Neural cell (in vitro differentiated cells): ENCODE results near the gene LGR4. TPM values are rescaled to one million over a fixed set of nuclear protein-coding genes. Genes with fewer than 3 reads are reported as not detected.
A peak's percentile ranks its signal among the peaks of the same experiment; 100 is the strongest.

Experiments used
- H2AFZ ChIP-seq: fragments of 200-600, 300-800 bp; sonication (generic), shearing (Covaris generic); 2 replicates; pipeline ENCODE4 v1.6.0; 2014; ENCODE audit warnings: low read depth, mild to moderate bottlenecking, antibody characterized with exemption, low read length, moderate library complexity
- H3F3A ChIP-seq: fragments of 200-600 bp; shearing (Covaris generic); 2 replicates; pipeline ENCODE4 v1.6.1; 2016; ENCODE audit warnings: mild to moderate bottlenecking, moderate library complexity, mixed read lengths, antibody characterized with exemption, low read length; ENCODE audit not compliant: insufficient read depth, poor library complexity, severe bottlenecking
- H3K27ac ChIP-seq: fragments of 200-600, 300-800 bp; sonication (generic), shearing (Covaris generic); 2 replicates; pipeline ENCODE4 v1.5.1; 2014; ENCODE audit warnings: mild to moderate bottlenecking, low read length, moderate library complexity
- H3K27me3 ChIP-seq: fragments of 300-800, 200-600 bp; sonication (generic), shearing (Covaris generic); 2 replicates; pipeline ENCODE4 v1.6.0; 2014; ENCODE audit warnings: mild to moderate bottlenecking, low read depth, low read length, moderate library complexity; ENCODE audit not compliant: insufficient read depth
- H3K36me3 ChIP-seq: fragments of 300-800, 200-600 bp; sonication (generic), shearing (Covaris generic); 2 replicates; pipeline ENCODE4 v1.5.1; 2014; ENCODE audit warnings: mild to moderate bottlenecking, antibody characterized with exemption, low read length, moderate library complexity; ENCODE audit not compliant: insufficient read depth
- H3K4me2 ChIP-seq: fragments of 300-800, 200-600 bp; sonication (generic), shearing (Covaris generic); 2 replicates; pipeline ENCODE4 v1.6.0; 2014; ENCODE audit warnings: mild to moderate bottlenecking, low read length
- H3K4me3 ChIP-seq: fragments of 300-800, 200-600 bp; sonication (generic), shearing (Covaris generic); 2 replicates; pipeline ENCODE4 v1.5.1; 2014; ENCODE audit warnings: mild to moderate bottlenecking, low read length, moderate library complexity
- H3K79me2 ChIP-seq: fragments of 200-600 bp; shearing (Covaris generic); replicated peaks from 2 replicates; pipeline ENCODE4 v1.6.0; 2014; ENCODE audit warnings: mild to moderate bottlenecking, low read length, moderate library complexity; ENCODE audit not compliant: insufficient read depth
- H3K9ac ChIP-seq: fragments of 300-800, 200-600 bp; sonication (generic), shearing (Covaris generic); 2 replicates; pipeline ENCODE4 v1.6.1; 2016; ENCODE audit warnings: mild to moderate bottlenecking, low read length, mixed read lengths
- H3K9me2 ChIP-seq: fragments of 200-600 bp; shearing (Covaris generic); 2 replicates; pipeline ENCODE4 v1.6.1; 2016; ENCODE audit warnings: mild to moderate bottlenecking, low read length, mixed read lengths; ENCODE audit not compliant: insufficient read depth
- H3K9me3 ChIP-seq: fragments of 200-600, 300-800 bp; sonication (generic), shearing (Covaris generic); 2 replicates; pipeline ENCODE4 v1.6.1; 2016; ENCODE audit warnings: mild to moderate bottlenecking, mixed run types, low read length, moderate library complexity, mixed read lengths
- H4K20me1 ChIP-seq: fragments of 200-600 bp; shearing (Covaris generic); 2 replicates; pipeline ENCODE4 v1.6.1; 2016; ENCODE audit warnings: mild to moderate bottlenecking, mixed run types; ENCODE audit not compliant: insufficient read depth
- CTCF ChIP-seq: fragments of 450-650 bp; IDR thresholded peaks from 2 replicates; pipeline ENCODE4 v1.5.1; 2014; ENCODE audit warnings: antibody characterized with exemption, mild to moderate bottlenecking, moderate library complexity; ENCODE audit not compliant: poor library complexity, severe bottlenecking
- EP300 ChIP-seq: fragments of 450-650 bp; conservative IDR thresholded peaks from 2 replicates; pipeline ENCODE4 v1.6.1; 2014; ENCODE audit warnings: antibody characterized with exemption, mild to moderate bottlenecking, moderate library complexity; ENCODE audit not compliant: poor library complexity, severe bottlenecking
- EZH2 ChIP-seq: fragments of 200-600, 300-800 bp; shearing (Covaris generic), sonication (generic); IDR thresholded peaks from 2 replicates; pipeline ENCODE4 v1.6.1; 2014; ENCODE audit warnings: antibody characterized with exemption, low read length, borderline replicate concordance, mild to moderate bottlenecking; ENCODE audit not compliant: insufficient read depth, poor library complexity, severe bottlenecking
- MXI1 ChIP-seq: fragments of 450-650 bp; conservative IDR thresholded peaks from 2 replicates; pipeline ENCODE4 v1.6.1; 2014; ENCODE audit warnings: antibody characterized with exemption, mild to moderate bottlenecking; ENCODE audit not compliant: poor library complexity, severe bottlenecking
- POLR2AphosphoS5 ChIP-seq: IDR thresholded peaks from 2 replicates; pipeline ENCODE4 v1.6.1; 2012
- RAD21 ChIP-seq: fragments of 450-650 bp; conservative IDR thresholded peaks from 2 replicates; pipeline ENCODE4 v1.6.1; 2014; ENCODE audit warnings: antibody characterized with exemption, mild to moderate bottlenecking, moderate library complexity
- SMC3 ChIP-seq: fragments of 450-650 bp; conservative IDR thresholded peaks from 2 replicates; pipeline ENCODE4 v1.6.1; 2014; ENCODE audit warnings: antibody characterized with exemption, mild to moderate bottlenecking, moderate library complexity; ENCODE audit not compliant: poor library complexity
- TAF1 ChIP-seq: IDR thresholded peaks from 2 replicates; pipeline ENCODE4 v1.6.1; 2012; ENCODE audit warnings: low read depth
- polyA plus RNA-seq: library from polyadenylated mRNA; depleted of rRNA; stranded (reverse); fragments of >200 nt; gene quantifications from 2 replicates; pipeline ENCODE4 v1.2.3, GENCODE V29; 2014
- TF ChIP-seq, protein P1 (sequence below): IDR thresholded peaks from 2 replicates; pipeline ENCODE4 v1.6.1; 2012; ENCODE audit warnings: borderline replicate concordance

LGR4 gene
- polyA plus RNA-seq, 1 donor from 2014 or later = 11.2 TPM

DNA sequence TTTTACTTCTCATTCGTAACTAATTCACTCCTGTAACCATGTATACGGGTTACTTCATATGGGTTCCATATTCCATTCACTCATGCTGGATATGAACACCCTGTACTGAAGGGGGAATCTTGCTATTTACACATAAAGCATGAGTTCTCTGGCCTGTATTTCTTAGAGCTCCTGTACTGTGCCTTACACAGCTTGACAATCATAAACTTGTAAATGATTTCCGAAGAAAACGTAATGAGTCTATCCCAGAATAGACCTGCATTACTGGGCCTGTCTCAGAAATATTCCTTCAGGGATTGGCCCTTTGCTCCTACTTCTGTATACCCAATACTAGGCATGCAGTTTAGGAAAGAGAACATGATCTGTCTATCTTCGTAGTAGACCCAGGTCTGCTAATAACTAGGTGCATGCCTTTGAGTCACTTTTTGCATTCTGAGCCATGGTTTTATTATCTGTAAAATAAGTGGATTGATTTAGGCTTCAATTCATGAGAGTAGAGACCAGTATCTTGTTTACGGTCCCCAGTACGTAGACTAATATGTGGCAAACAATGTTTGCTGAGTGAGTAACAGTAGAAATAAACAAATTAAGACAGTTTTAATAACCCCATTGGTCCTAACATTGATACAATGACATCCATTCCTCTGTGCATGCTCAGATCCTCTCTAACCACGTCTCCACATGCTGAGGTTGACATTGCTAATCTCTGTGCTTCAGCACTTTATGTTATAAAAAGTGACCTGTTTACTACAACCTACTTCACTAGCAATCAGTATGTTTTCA, 110.8 kb downstream of the LGR4 start:
- peaks cover 3% of the 10 kb centered on the region for H3K79me2 ChIP-seq
- H3K9me3 ChIP-seq = no peaks in the 10 kb centered on the region
- no peak overlapping the region for H3K27ac ChIP-seq
- no peaks in the 10 kb centered on the region for H3K9me2 ChIP-seq
- H2AFZ ChIP-seq = peak overlapping the region; percentile 82
- no peaks in the 10 kb centered on the region for H3K36me3 ChIP-seq
- peak overlapping the region; percentile 71 for H3K4me2 ChIP-seq
- H4K20me1 ChIP-seq = no peaks in the 10 kb centered on the region
- H3K9ac ChIP-seq = peak overlapping the region; percentile 68
- no peaks in the 10 kb centered on the region for H3K27me3 ChIP-seq
- H3K4me3 ChIP-seq = peak overlapping the region; percentile 90
- H3F3A ChIP-seq = no peaks in the 10 kb centered on the region
- TF ChIP-seq RAD21 (no peak), MXI1 (no peak), CTCF (no peak), EP300 (no peak), EZH2 (no peak), TAF1 (no peak)

DNA sequence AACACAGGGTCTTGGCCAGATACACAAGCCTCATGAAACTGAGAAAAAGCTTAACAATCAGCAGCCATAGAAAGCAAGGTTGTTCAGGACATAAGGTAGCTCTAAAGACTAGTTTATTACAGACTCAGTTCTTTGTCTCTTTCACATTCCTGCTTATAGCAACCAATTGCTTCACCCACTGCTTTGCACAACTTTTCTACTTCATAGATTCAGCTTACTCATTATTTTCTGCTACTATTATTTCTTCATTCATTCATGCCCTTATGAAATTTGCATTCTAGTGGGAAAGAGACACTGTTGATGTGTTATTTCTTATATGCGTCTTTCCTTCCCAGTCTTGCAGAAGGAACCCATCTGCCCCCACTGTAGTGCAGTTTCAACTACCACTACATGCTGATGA, 114.3 kb downstream of the LGR4 start:
- Histone ChIP-seq H3K79me2 (peaks cover 3% of the 10 kb centered on the region), H4K20me1 (no peaks in the 10 kb centered on the region), H3K27me3 (no peaks in the 10 kb centered on the region), H2AFZ (no peak overlapping the region), H3K27ac (no peak overlapping the region), H3K9ac (no peak overlapping the region), H3F3A (no peaks in the 10 kb centered on the region), H3K36me3 (no peaks in the 10 kb centered on the region), H3K9me2 (no peaks in the 10 kb centered on the region), H3K4me2 (no peak overlapping the region), H3K9me3 (no peaks in the 10 kb centered on the region), H3K4me3 (no peak overlapping the region)
- TF ChIP-seq TAF1 = no peak
- no peak for TF ChIP-seq POLR2AphosphoS5
- no peak for TF ChIP-seq EP300
- no peak for TF ChIP-seq CTCF
- no peak for TF ChIP-seq MXI1
- TF ChIP-seq RAD21 = no peak
- TF ChIP-seq SMC3 = no peak
- no peak for TF ChIP-seq EZH2
- TF ChIP-seq, protein P1, sequence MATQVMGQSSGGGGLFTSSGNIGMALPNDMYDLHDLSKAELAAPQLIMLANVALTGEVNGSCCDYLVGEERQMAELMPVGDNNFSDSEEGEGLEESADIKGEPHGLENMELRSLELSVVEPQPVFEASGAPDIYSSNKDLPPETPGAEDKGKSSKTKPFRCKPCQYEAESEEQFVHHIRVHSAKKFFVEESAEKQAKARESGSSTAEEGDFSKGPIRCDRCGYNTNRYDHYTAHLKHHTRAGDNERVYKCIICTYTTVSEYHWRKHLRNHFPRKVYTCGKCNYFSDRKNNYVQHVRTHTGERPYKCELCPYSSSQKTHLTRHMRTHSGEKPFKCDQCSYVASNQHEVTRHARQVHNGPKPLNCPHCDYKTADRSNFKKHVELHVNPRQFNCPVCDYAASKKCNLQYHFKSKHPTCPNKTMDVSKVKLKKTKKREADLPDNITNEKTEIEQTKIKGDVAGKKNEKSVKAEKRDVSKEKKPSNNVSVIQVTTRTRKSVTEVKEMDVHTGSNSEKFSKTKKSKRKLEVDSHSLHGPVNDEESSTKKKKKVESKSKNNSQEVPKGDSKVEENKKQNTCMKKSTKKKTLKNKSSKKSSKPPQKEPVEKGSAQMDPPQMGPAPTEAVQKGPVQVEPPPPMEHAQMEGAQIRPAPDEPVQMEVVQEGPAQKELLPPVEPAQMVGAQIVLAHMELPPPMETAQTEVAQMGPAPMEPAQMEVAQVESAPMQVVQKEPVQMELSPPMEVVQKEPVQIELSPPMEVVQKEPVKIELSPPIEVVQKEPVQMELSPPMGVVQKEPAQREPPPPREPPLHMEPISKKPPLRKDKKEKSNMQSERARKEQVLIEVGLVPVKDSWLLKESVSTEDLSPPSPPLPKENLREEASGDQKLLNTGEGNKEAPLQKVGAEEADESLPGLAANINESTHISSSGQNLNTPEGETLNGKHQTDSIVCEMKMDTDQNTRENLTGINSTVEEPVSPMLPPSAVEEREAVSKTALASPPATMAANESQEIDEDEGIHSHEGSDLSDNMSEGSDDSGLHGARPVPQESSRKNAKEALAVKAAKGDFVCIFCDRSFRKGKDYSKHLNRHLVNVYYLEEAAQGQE = no peak
